PFSK-1 (cell line): ENCODE data around the gene ZNF416.

Experiments
- FOXP2 ChIP-seq: optimal IDR thresholded peaks from 2 replicates; pipeline ENCODE3; 2011; ENCODE audit warnings: borderline replicate concordance, control low read depth, inconsistent platforms; ENCODE audit not compliant: insufficient read depth; ENCODE audit errors: extremely low read length, extremely low read depth
- POLR2AphosphoS5 ChIP-seq: IDR thresholded peaks from 2 replicates; pipeline ENCODE4 v1.6.1; 2012; ENCODE audit warnings: low read depth, mild to moderate bottlenecking, control low read depth, low read length, moderate library complexity
- SIN3A ChIP-seq: IDR thresholded peaks from 2 replicates; pipeline ENCODE4 v1.6.1; 2012; ENCODE audit warnings: mild to moderate bottlenecking, low read length, moderate library complexity, borderline replicate concordance; ENCODE audit not compliant: insufficient read depth
- TAF1 ChIP-seq: IDR thresholded peaks from 2 replicates; pipeline ENCODE4 v1.6.1; 2012; ENCODE audit warnings: low read length, control low read depth, borderline replicate concordance; ENCODE audit not compliant: insufficient read depth
- TF ChIP-seq, protein P1 (sequence below), 2 experiments: IDR thresholded peaks; 2 replicates each; pipeline versions ENCODE4 v1.6.1 to v1.8.0; 2011 to 2012; ENCODE audit warnings: low read depth in 2 of 2, low read length in 2 of 2, control low read depth in 1 of 2, inconsistent platforms in 1 of 2, mild to moderate bottlenecking in 1 of 2, moderate library complexity in 1 of 2; ENCODE audit not compliant: insufficient read depth in 1 of 2

DNA sequence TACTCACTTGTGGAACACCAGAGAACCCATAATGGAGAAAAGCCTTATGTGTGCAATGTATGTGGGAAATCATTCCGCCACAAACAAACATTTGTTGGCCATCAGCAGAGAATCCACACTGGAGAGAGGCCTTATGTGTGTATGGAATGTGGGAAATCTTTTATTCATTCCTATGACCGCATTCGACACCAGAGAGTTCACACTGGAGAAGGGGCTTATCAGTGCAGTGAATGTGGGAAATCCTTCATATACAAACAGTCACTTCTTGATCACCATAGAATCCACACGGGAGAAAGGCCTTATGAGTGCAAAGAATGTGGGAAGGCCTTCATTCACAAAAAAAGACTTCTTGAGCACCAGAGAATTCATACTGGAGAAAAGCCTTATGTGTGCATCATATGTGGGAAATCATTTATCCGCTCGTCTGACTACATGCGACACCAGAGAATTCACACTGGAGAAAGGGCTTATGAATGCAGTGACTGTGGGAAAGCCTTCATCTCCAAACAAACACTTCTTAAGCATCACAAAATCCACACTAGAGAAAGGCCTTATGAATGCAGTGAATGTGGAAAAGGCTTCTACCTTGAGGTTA, 40.7 kb downstream of the ZNF416 start:
- TF ChIP-seq POLR2AphosphoS5 (no peak), TAF1 (no peak), SIN3A (no peak), FOXP2 (no peak)
- TF ChIP-seq, protein P1, sequence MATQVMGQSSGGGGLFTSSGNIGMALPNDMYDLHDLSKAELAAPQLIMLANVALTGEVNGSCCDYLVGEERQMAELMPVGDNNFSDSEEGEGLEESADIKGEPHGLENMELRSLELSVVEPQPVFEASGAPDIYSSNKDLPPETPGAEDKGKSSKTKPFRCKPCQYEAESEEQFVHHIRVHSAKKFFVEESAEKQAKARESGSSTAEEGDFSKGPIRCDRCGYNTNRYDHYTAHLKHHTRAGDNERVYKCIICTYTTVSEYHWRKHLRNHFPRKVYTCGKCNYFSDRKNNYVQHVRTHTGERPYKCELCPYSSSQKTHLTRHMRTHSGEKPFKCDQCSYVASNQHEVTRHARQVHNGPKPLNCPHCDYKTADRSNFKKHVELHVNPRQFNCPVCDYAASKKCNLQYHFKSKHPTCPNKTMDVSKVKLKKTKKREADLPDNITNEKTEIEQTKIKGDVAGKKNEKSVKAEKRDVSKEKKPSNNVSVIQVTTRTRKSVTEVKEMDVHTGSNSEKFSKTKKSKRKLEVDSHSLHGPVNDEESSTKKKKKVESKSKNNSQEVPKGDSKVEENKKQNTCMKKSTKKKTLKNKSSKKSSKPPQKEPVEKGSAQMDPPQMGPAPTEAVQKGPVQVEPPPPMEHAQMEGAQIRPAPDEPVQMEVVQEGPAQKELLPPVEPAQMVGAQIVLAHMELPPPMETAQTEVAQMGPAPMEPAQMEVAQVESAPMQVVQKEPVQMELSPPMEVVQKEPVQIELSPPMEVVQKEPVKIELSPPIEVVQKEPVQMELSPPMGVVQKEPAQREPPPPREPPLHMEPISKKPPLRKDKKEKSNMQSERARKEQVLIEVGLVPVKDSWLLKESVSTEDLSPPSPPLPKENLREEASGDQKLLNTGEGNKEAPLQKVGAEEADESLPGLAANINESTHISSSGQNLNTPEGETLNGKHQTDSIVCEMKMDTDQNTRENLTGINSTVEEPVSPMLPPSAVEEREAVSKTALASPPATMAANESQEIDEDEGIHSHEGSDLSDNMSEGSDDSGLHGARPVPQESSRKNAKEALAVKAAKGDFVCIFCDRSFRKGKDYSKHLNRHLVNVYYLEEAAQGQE (IDR thresholded peaks at IDR 0.05; ENCODE audit: insufficient read depth in 1 of 2, low read depth in 2 of 2, low read length in 2 of 2), result no peak
